H1 (cell line): ENCODE measurements around the gene NRL. TPM values are rescaled to one million over a fixed set of nuclear protein-coding genes. Genes with fewer than 3 reads are reported as not detected.
A peak's percentile ranks its signal among the peaks of the same experiment; 100 is the strongest.

Source experiments
- CTCF ChIA-PET: fragments of 300-600 bp; sonication (Branson Sonifier 250); formaldehyde crosslinking; loops from one replicate; lab custom pipeline; 2021; ENCODE audit not compliant: partially characterized antibody; lab: Charles Lee
- POLR2A ChIA-PET: fragments of 300-600 bp; sonication (Branson Sonifier 250); formaldehyde crosslinking; loops from one replicate; lab custom pipeline; 2021; ENCODE audit warnings: inconsistent platforms; ENCODE audit not compliant: partially characterized antibody; lab: Charles Lee
- DNase-seq, 2 experiments: peaks; one replicate each; pipeline versions ENCODE4 v3.0.0 to v3.0.0-alpha.2; 2010 to 2022; ENCODE audit warnings: low spot score in 2 of 2, low read depth in 1 of 2, mixed read lengths in 1 of 2
- FAIRE-seq: peaks from 2 replicates; lab custom pipeline; 2011; peaks lifted over from hg19 to GRCh38; lab: Jason Lieb, UNC
- H2AFZ ChIP-seq: 2 replicates; pipeline ENCODE4 v1.8.1; 2012; ENCODE audit warnings: low read length, inconsistent platforms
- H2AK5ac ChIP-seq: 2 replicates; pipeline ENCODE4 v1.6.1; 2013; ENCODE audit warnings: low read depth, low read length
- H2BK120ac ChIP-seq: replicated peaks from 2 replicates; pipeline ENCODE3; 2013; ENCODE audit warnings: low read depth, low read length, inconsistent platforms
- H2BK12ac ChIP-seq: 2 replicates; pipeline ENCODE4 v1.6.1; 2013; ENCODE audit warnings: low read depth, low read length
- H2BK15ac ChIP-seq: 2 replicates; pipeline ENCODE4 v1.6.1; 2013; ENCODE audit warnings: low read length
- H2BK20ac ChIP-seq: 2 replicates; pipeline ENCODE4 v1.6.1; 2013; ENCODE audit warnings: low read length
- H2BK5ac ChIP-seq: 2 replicates; pipeline ENCODE4 v1.6.1; 2013; ENCODE audit warnings: low read depth, low read length
- H3K14ac ChIP-seq: 2 replicates; pipeline ENCODE4 v1.6.1; 2013; ENCODE audit warnings: inconsistent platforms; ENCODE audit not compliant: insufficient read length
- H3K18ac ChIP-seq: 2 replicates; pipeline ENCODE4 v1.6.1; 2013; ENCODE audit warnings: low read length; ENCODE audit errors: extremely low read depth
- H3K23ac ChIP-seq: 2 replicates; pipeline ENCODE4 v1.6.1; 2013; ENCODE audit warnings: inconsistent platforms; ENCODE audit not compliant: insufficient read length
- H3K23me2 ChIP-seq: 2 replicates; pipeline ENCODE4 v1.6.1; 2013; ENCODE audit warnings: low read depth, low read length
- H3K27ac ChIP-seq: 2 replicates; pipeline ENCODE4 v1.6.1; 2011; ENCODE audit warnings: low read depth, low read length, inconsistent platforms
- H3K27me3 ChIP-seq, 4 experiments: replicated peaks in 1 of 4; 1 replicate in 1 of 4; 2 replicates in 3 of 4; pipeline versions ENCODE4 v1.6.1 to v1.8.1; 2011 to 2013; ENCODE audit warnings: low read length in 3 of 4, mild to moderate bottlenecking in 3 of 4, inconsistent platforms in 2 of 4, mixed read lengths in 2 of 4, moderate library complexity in 1 of 4; ENCODE audit not compliant: control insufficient read depth in 3 of 4, insufficient read depth in 3 of 4; ENCODE audit errors: extremely low read depth in 1 of 4
- H3K36me3 ChIP-seq, 4 experiments: 2 replicates each; pipeline versions ENCODE4 v1.6.1 to v1.8.1; 2011 to 2013; ENCODE audit warnings: mild to moderate bottlenecking in 4 of 4, low read length in 3 of 4, moderate library complexity in 2 of 4, control low read depth in 1 of 4, inconsistent platforms in 1 of 4; ENCODE audit not compliant: insufficient read depth in 4 of 4, control insufficient read depth in 2 of 4
- H3K4ac ChIP-seq: replicated peaks from 2 replicates; pipeline ENCODE3; 2013; ENCODE audit warnings: low read length, low read depth, mixed read lengths, inconsistent platforms; ENCODE audit not compliant: insufficient read length
- H3K4me1 ChIP-seq, 4 experiments: replicated peaks in 1 of 4; 1 replicate in 1 of 4; 2 replicates in 3 of 4; pipeline versions ENCODE4 v1.6.1 to v1.8.1; 2011 to 2013; ENCODE audit warnings: low read length in 3 of 4, inconsistent platforms in 2 of 4, mixed read lengths in 1 of 4; ENCODE audit not compliant: insufficient read depth in 4 of 4, control insufficient read depth in 3 of 4
- H3K4me2 ChIP-seq, 2 experiments: 2 replicates each; pipeline versions ENCODE4 v1.6.1 to v1.8.1; 2011 to 2013; ENCODE audit warnings: low read depth in 2 of 2, low read length in 2 of 2, control low read depth in 1 of 2, inconsistent platforms in 1 of 2, mild to moderate bottlenecking in 1 of 2; ENCODE audit not compliant: insufficient read depth in 1 of 2
- H3K4me3 ChIP-seq, 4 experiments: fragments of 200-600, 300-600 bp in 1 of 4; sonication (generic), shearing (Covaris generic), sonication (Bioruptor Twin) in 1 of 4; 2 replicates each; pipeline versions ENCODE4 v1.5.1 to v1.8.1; 2011 to 2016; ENCODE audit warnings: low read length in 4 of 4, low read depth in 3 of 4, control low read depth in 2 of 4, inconsistent platforms in 2 of 4, mild to moderate bottlenecking in 2 of 4, mixed read lengths in 1 of 4, moderate library complexity in 1 of 4; ENCODE audit not compliant: insufficient read depth in 2 of 4; ENCODE audit errors: extremely low read depth in 1 of 4
- H3K56ac ChIP-seq: replicated peaks from 2 replicates; pipeline ENCODE3; 2013; ENCODE audit warnings: low read depth, mild to moderate bottlenecking, mixed read lengths, low read length, inconsistent platforms; ENCODE audit not compliant: insufficient read length
- H3K79me1 ChIP-seq: 2 replicates; pipeline ENCODE4 v1.6.1; 2013; ENCODE audit warnings: low read depth, low read length, control low read depth
- H3K79me2 ChIP-seq, 2 experiments: 2 replicates each; pipeline versions ENCODE4 v1.6.1 to v1.8.1; 2012 to 2013; ENCODE audit warnings: low read length in 2 of 2, mild to moderate bottlenecking in 2 of 2, inconsistent platforms in 1 of 2; ENCODE audit not compliant: insufficient read depth in 2 of 2, control insufficient read depth in 1 of 2
- H3K9ac ChIP-seq, 4 experiments: replicated peaks in 1 of 4; 1 replicate in 1 of 4; 2 replicates in 3 of 4; pipeline versions ENCODE4 v1.6.1 to v1.8.1; 2011 to 2013; ENCODE audit warnings: low read depth in 3 of 4, low read length in 3 of 4, control low read depth in 2 of 4, mild to moderate bottlenecking in 2 of 4, moderate library complexity in 2 of 4, inconsistent platforms in 1 of 4; ENCODE audit errors: extremely low read depth in 1 of 4
- H3K9me3 ChIP-seq, 2 experiments: 2 replicates each; pipeline versions ENCODE4 v1.6.1 to v1.8.1; 2012 to 2013; ENCODE audit warnings: mild to moderate bottlenecking in 2 of 2, moderate library complexity in 2 of 2, control low read depth in 1 of 2, inconsistent platforms in 1 of 2, low read depth in 1 of 2, low read length in 1 of 2, mixed read lengths in 1 of 2; ENCODE audit not compliant: insufficient read depth in 2 of 2
- H4K20me1 ChIP-seq, 2 experiments: replicated peaks in 1 of 2; 2 replicates each; pipeline versions ENCODE3 to v1.8.1; 2011 to 2013; ENCODE audit warnings: inconsistent platforms in 2 of 2, low read length in 2 of 2, mild to moderate bottlenecking in 1 of 2; ENCODE audit not compliant: insufficient read depth in 2 of 2, control insufficient read depth in 1 of 2
- H4K5ac ChIP-seq: 2 replicates; pipeline ENCODE4 v1.6.1; 2013; ENCODE audit warnings: low read length, low read depth, mixed read lengths, inconsistent platforms; ENCODE audit not compliant: insufficient read length
- H4K8ac ChIP-seq: 2 replicates; pipeline ENCODE4 v1.8.0; 2013; ENCODE audit warnings: mild to moderate bottlenecking, moderate library complexity, low read length, inconsistent platforms; ENCODE audit not compliant: insufficient read depth; ENCODE audit errors: extremely low read depth
- H4K91ac ChIP-seq: replicated peaks from 2 replicates; pipeline ENCODE3; 2013; ENCODE audit warnings: low read length, mixed read lengths, inconsistent platforms; ENCODE audit not compliant: insufficient read length
- EGR1 ChIP-seq: IDR thresholded peaks from 2 replicates; pipeline ENCODE4 v1.6.1; 2011; ENCODE audit warnings: low read depth, low read length, borderline replicate concordance
- HDAC2 ChIP-seq, 2 experiments: fragments of 300-600 bp in 1 of 2; sonication (generic) in 1 of 2; IDR thresholded peaks; 2 replicates each; pipeline ENCODE4 v1.6.1; 2011 to 2012; ENCODE audit warnings: low read depth in 2 of 2, low read length in 2 of 2, mild to moderate bottlenecking in 2 of 2, moderate library complexity in 2 of 2, borderline replicate concordance in 1 of 2, inconsistent platforms in 1 of 2
- HDAC6 ChIP-seq: IDR thresholded peaks from one replicate; pipeline ENCODE4 v1.7.1; 2012; ENCODE audit warnings: low read depth, mild to moderate bottlenecking, inconsistent platforms, low read length, moderate library complexity
- KDM1A ChIP-seq: fragments of 200-600, 300-600 bp; sonication (generic); IDR thresholded peaks from 2 replicates; pipeline ENCODE4 v1.7.1; 2016; ENCODE audit warnings: mild to moderate bottlenecking, low read length, borderline replicate concordance
- KDM5A ChIP-seq: fragments of 200-600 bp; IDR thresholded peaks from 2 replicates; pipeline ENCODE4 v1.7.1; 2012; ENCODE audit warnings: mild to moderate bottlenecking, low read length, inconsistent platforms, mixed read lengths
- RAD21 ChIP-seq, 2 experiments: IDR thresholded peaks in 1 of 2; conservative IDR thresholded peaks in 1 of 2; 2 replicates each; pipeline ENCODE4 v1.6.1; 2011; ENCODE audit warnings: low read depth in 2 of 2, low read length in 2 of 2, improper control_type of control experiment in 1 of 2, inconsistent platforms in 1 of 2, mild to moderate bottlenecking in 1 of 2, moderate library complexity in 1 of 2
- RBBP5 ChIP-seq: IDR thresholded peaks from 2 replicates; pipeline ENCODE4 v1.7.1; 2012; ENCODE audit warnings: low read depth, mild to moderate bottlenecking, inconsistent platforms, low read length, moderate library complexity, borderline replicate concordance
- SP1 ChIP-seq: IDR thresholded peaks from 2 replicates; pipeline ENCODE4 v1.6.1; 2011; ENCODE audit warnings: low read depth, low read length
- WGBS, 2 experiments: shearing (Covaris generic) in 1 of 2; methylation state at CpG; one replicate each; pipeline versions ENCODE4 v1.1.6 to v1.1.7; 2013 to 2015; ENCODE audit warnings: low lambda C conversion rate in 2 of 2, mixed read lengths in 2 of 2, inconsistent platforms in 1 of 2, low coverage in 1 of 2, missing lambda C conversion rate in 1 of 2; ENCODE audit not compliant: insufficient replicate concordance in 2 of 2, insufficient coverage in 1 of 2, insufficient read length in 1 of 2; ENCODE audit errors: extremely low coverage in 1 of 2, missing lambda C conversion rate in 1 of 2; 5-methylcytosine and 5-hydroxymethylcytosine counted together
- polyA plus RNA-seq, 7 experiments: library from polyadenylated mRNA; depleted of rRNA in 3 of 7; stranded (reverse) in 5 of 7; unstranded in 2 of 7; fragments of >200 nt in 5 of 7; fragments of 200-250 nt in 2 of 7; gene quantifications; 1 replicate in 5 of 7; 2 replicates in 1 of 7; 4 replicates in 1 of 7; pipeline versions ENCODE4 v1.2.1 to v1.2.3, GENCODE V29; 2011 to 2013; ENCODE audit warnings: missing spikeins in 2 of 7, mixed read lengths in 2 of 7
- total RNA-seq: library from RNA; stranded (reverse); fragmentation: NEBNext Ultra II Directional; extraction: Animal tissue kit (Norgen Biotek cat#: 25700); gene quantifications from 2 replicates; pipeline ENCODE4 v1.2.1, GENCODE V29; 2021
- TF ChIP-seq, protein P1 (sequence below): IDR thresholded peaks from 2 replicates; pipeline ENCODE4 v1.6.1; 2012; ENCODE audit warnings: inconsistent platforms

Gene NRL
- total and polyA plus RNA-seq, 2 of the 8 experiments (the other 6 are each of a cell fraction or from before 2014, with no cell fraction given): 1.1 to 2.2 TPM

DNA sequence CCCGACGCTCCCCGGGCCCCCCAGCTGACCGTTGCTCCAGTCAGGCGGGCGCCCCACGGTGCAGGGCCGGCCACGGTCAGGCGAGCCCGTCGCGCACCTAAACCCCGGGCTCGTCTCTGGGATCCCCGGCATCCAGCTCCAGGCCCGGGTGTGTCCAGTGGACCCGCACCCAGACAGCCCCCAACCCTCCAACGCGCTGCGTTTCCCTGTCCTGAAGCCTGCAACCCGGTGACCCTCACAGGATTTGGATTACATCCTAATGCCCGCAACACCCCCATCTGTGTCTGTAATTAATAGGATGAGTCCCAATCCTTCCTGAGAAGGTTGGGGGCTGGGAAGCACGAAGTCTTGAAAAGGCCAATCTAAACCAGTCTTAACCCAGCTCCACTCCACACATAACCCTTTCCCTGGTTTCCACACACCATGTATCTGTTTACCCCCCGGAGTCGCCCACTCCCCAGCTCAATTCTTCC is 33.0 kb downstream of the NRL start:
- no peaks in the 10 kb centered on the region for H4K20me1 ChIP-seq
- no peak overlapping the region for H4K91ac ChIP-seq
- H3K4me3 ChIP-seq: peak overlapping the region in 3 of 4 experiments; percentile 23 to 67 (median 66); a peak in 5 of 8 replicates
- H3K4ac ChIP-seq: no peak overlapping the region
- H3K9me3 ChIP-seq: no peaks in the 10 kb centered on the region
- no peaks in the 10 kb centered on the region for H3K79me2 ChIP-seq
- no peak overlapping the region for H3K56ac ChIP-seq
- ChIA-PET POLR2A (interaction anchor here (1.0 to 27.2 kb wide), 12 partner anchors 9 to 161 kb away, joined by 3 to 626 read pairs (median 6); partner anchors contain the start of genes CARMIL3, CPNE6, DCAF11 and EMC9), CTCF (interaction anchor here (0.8 to 23.8 kb wide), 10 partner anchors 11 to 129 kb away, joined by 3 to 316 read pairs (median 6); partner anchors contain the start of genes DCAF11, DHRS4 and PCK2)
- DNase-seq (no peak), FAIRE-seq (no peak)
- no peak overlapping the region; the same call in 1 of the 2 replicates for H4K8ac ChIP-seq
- H3K27ac ChIP-seq: no peak overlapping the region
- H3K4me2 ChIP-seq: peak overlapping the region; percentile 75 to 84
- no peak overlapping the region for H2BK20ac ChIP-seq
- H3K18ac ChIP-seq: no peak overlapping the region; the same call in 1 of the 2 replicates
- no peaks in the 10 kb centered on the region for H3K79me1 ChIP-seq
- no peak overlapping the region for H3K23ac ChIP-seq
- H3K27me3 ChIP-seq: peaks cover 0 to 10% (median 7%) of the 10 kb centered on the region in 4 experiments; a peak in 5 of 7 replicates
- no peak overlapping the region for H3K14ac ChIP-seq
- H3K4me1 ChIP-seq: peaks cover 0 to 17% (median 12%) of the 10 kb centered on the region in 4 experiments; a peak in 6 of 7 replicates
- peak overlapping the region; percentile 65; the same call in 1 of the 2 replicates for H2AK5ac ChIP-seq
- 14% methylated on average over 24 of the region's 26 CpGs; no CpG with 5 or more reads in 1 of the 2 experiments for WGBS, 2 experiments
- no peak overlapping the region for H2AFZ ChIP-seq
- no peak overlapping the region for H3K9ac ChIP-seq
- H3K36me3 ChIP-seq: no peaks in the 10 kb centered on the region
- H2BK5ac ChIP-seq: 0 out of 2 replicates have a peak overlapping the region, but pooled peaks have one; percentile 87
- no peak overlapping the region for H4K5ac ChIP-seq
- H2BK12ac ChIP-seq: no peak overlapping the region
- H3K23me2 ChIP-seq: peaks cover 11% of the 10 kb centered on the region; the same call in 1 of the 2 replicates
- 0 out of 2 replicates have a peak overlapping the region, but pooled peaks have one; percentile 53 for H2BK15ac ChIP-seq
- H2BK120ac ChIP-seq: no peak overlapping the region
- TF ChIP-seq RBBP5 (no peak), HDAC2 (IDR thresholded peaks at IDR 0.05; ENCODE audit: borderline replicate concordance in 1 of 2, low read depth in 2 of 2, low read length in 2 of 2) (no peak), RAD21 (IDR thresholded peaks at IDR 0.05 in 1 of 2, conservative IDR thresholded peaks at IDR 0.05 in 1 of 2; ENCODE audit: low read depth in 2 of 2, low read length in 2 of 2) (no peak), HDAC6 (no peak), KDM5A (no peak), SP1 (no peak), EGR1 (no peak), KDM1A (no peak)
- TF ChIP-seq, protein P1, sequence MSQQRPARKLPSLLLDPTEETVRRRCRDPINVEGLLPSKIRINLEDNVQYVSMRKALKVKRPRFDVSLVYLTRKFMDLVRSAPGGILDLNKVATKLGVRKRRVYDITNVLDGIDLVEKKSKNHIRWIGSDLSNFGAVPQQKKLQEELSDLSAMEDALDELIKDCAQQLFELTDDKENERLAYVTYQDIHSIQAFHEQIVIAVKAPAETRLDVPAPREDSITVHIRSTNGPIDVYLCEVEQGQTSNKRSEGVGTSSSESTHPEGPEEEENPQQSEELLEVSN: no peak
